Activated CD4-positive, alpha-beta T cell treated with anti-CD3 and anti-CD28 coated beads for 48 hours (primary cell): ENCODE results near the gene INTS1.

Source experiments
- DNase-seq: peaks from one replicate; pipeline ENCODE4 v3.0.0-alpha.2; 2020

The INTS1 gene

GRCh38 chr7:1503816-1504775, at the start of gene INTS1:
Gene INTS1 (minus strand): TSS chr7:1504389. CDS start chr7:1503960, 429 bp downstream.
- peak; percentile 92 for DNase-seq

- no peak for DNase-seq
Measured at GRCh38 chr7:1553512-1554210, 49.5 kb upstream of the INTS1 start.

GRCh38 chr7:1552200-1552599, 48.0 kb upstream of the INTS1 start:
- DNase-seq, result no peak

- DNase-seq, result no peak
Measured at GRCh38 chr7:1550846-1551155, 46.6 kb upstream of the INTS1 start.

GRCh38 chr7:1550005-1550845, 46.0 kb upstream of the INTS1 start:
- no peak for DNase-seq

- DNase-seq, result no peak
Measured at GRCh38 chr7:1549357-1550004, 45.3 kb upstream of the INTS1 start.

GRCh38 chr7:1548944-1549343, 44.8 kb upstream of the INTS1 start:
- DNase-seq, result no peak

GRCh38 chr7:1548438-1548831, 44.2 kb upstream of the INTS1 start:
- DNase-seq, result no peak

- DNase-seq, result no peak
Measured at GRCh38 chr7:1547777-1548437, 43.7 kb upstream of the INTS1 start.

GRCh38 chr7:1546909-1547776, 43.0 kb upstream of the INTS1 start:
- no peak for DNase-seq

GRCh38 chr7:1546274-1546908, 42.2 kb upstream of the INTS1 start:
- no peak for DNase-seq

- no peak for DNase-seq
Measured at GRCh38 chr7:1545417-1546246, 41.4 kb upstream of the INTS1 start.

GRCh38 chr7:1544896-1545416, 40.8 kb upstream of the INTS1 start:
- no peak for DNase-seq

- DNase-seq, result no peak
Measured at GRCh38 chr7:1544178-1544895, 40.1 kb upstream of the INTS1 start.

- no peak for DNase-seq
Measured at GRCh38 chr7:1543826-1544177, 39.6 kb upstream of the INTS1 start.

- DNase-seq, result no peak
Measured at GRCh38 chr7:1542841-1543747, 38.9 kb upstream of the INTS1 start.

GRCh38 chr7:1542329-1542728, 38.1 kb upstream of the INTS1 start:
- no peak for DNase-seq
